Neutrophil (primary cell): ENCODE data around the gene HTRA1.

Experiments
- H3K27ac ChIP-seq: fragments of 200-600 bp; sonication (generic); 2 replicates; pipeline ENCODE4 v1.5.1; 2016; ENCODE audit warnings: mild to moderate bottlenecking, moderate library complexity
- H3K27me3 ChIP-seq: fragments of 200-600 bp; sonication (generic); 2 replicates; pipeline ENCODE4 v1.6.0; 2016; ENCODE audit warnings: mild to moderate bottlenecking
- H3K36me3 ChIP-seq: fragments of 200-600 bp; sonication (generic); 2 replicates; pipeline ENCODE4 v1.5.1; 2017
- H3K4me1 ChIP-seq, 2 experiments: fragments of 200-600 bp in 1 of 2; sonication (generic) in 1 of 2; 1 replicate in 1 of 2; 2 replicates in 1 of 2; pipeline versions ENCODE4 v1.5.1 to v1.6.1; 2013 to 2016; ENCODE audit warnings: low read depth in 1 of 2, low read length in 1 of 2, mild to moderate bottlenecking in 1 of 2, moderate library complexity in 1 of 2; ENCODE audit not compliant: control insufficient read depth in 1 of 2, insufficient read depth in 1 of 2
- H3K4me3 ChIP-seq, 2 experiments: fragments of 200-600 bp in 1 of 2; sonication (generic) in 1 of 2; 1 replicate in 1 of 2; 2 replicates in 1 of 2; pipeline ENCODE4 v1.5.1; 2013 to 2016; ENCODE audit warnings: low read depth in 1 of 2, low read length in 1 of 2, mild to moderate bottlenecking in 1 of 2, moderate library complexity in 1 of 2
- H3K9me3 ChIP-seq: fragments of 200-600 bp; sonication (generic); 2 replicates; pipeline ENCODE4 v1.5.1; 2016
- TF ChIP-seq, protein P1 (sequence below): fragments of 200-600 bp; sonication (generic); IDR thresholded peaks from 2 replicates; pipeline ENCODE4 v1.5.1; 2016; ENCODE audit warnings: antibody characterized with exemption

Gene HTRA1

DNA sequence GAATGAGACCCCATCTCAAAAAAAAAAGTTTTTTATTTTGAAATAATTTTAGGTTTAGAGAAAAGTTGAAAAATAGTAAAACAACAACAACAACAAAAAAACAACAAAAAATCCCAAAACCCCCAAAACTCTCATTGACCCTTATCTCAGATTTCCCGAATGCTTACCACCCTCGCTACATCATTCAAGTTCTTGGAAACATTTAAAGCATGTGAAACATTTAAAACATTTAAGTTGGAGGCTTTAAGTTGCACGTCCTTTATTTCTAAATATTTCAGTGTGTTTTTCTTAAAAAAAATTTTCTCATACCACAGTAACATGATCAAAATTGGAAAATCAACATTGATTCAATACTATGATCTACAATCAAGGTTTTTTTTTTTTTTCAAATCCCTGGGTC lies 7.3 kb upstream of the HTRA1 start:
- Histone ChIP-seq H3K4me1 (no peaks in the 10 kb centered on the region), H3K36me3 (no peaks in the 10 kb centered on the region), H3K9me3 (no peaks in the 10 kb centered on the region), H3K4me3 (no peak overlapping the region), H3K27ac (no peak overlapping the region), H3K27me3 (peaks cover 66% of the 10 kb centered on the region)
- TF ChIP-seq, protein P1, sequence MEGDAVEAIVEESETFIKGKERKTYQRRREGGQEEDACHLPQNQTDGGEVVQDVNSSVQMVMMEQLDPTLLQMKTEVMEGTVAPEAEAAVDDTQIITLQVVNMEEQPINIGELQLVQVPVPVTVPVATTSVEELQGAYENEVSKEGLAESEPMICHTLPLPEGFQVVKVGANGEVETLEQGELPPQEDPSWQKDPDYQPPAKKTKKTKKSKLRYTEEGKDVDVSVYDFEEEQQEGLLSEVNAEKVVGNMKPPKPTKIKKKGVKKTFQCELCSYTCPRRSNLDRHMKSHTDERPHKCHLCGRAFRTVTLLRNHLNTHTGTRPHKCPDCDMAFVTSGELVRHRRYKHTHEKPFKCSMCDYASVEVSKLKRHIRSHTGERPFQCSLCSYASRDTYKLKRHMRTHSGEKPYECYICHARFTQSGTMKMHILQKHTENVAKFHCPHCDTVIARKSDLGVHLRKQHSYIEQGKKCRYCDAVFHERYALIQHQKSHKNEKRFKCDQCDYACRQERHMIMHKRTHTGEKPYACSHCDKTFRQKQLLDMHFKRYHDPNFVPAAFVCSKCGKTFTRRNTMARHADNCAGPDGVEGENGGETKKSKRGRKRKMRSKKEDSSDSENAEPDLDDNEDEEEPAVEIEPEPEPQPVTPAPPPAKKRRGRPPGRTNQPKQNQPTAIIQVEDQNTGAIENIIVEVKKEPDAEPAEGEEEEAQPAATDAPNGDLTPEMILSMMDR, result no peak

DNA sequence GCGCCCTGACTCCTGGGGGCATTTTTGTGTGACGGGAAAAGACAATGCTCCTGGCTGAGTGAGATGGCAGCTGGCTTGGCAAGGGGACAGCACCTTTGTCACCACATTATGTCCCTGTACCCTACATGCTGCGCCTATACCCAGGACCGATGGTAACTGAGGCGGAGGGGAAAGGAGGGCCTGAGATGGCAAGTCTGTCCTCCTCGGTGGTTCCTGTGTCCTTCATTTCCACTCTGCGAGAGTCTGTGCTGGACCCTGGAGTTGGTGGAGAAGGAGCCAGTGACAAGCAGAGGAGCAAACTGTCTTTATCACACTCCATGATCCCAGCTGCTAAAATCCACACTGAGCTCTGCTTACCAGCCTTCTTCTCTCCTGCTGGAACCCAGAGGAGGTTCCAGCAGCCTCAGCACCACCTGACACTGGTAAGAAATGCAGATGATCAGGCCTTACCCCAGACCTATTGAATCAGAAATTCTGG lies 6.7 kb upstream of the HTRA1 start, which contains the start of gene ARMS2:
Gene ARMS2 (plus strand): TSS at position 51 of the 478 bp plus-strand sequence. CDS start 75 bp downstream, at position 126.
- Histone ChIP-seq H3K9me3 (no peaks in the 10 kb centered on the region), H3K4me1 (no peaks in the 10 kb centered on the region), H3K36me3 (no peaks in the 10 kb centered on the region), H3K27ac (no peak within 1 kb of the TSS), H3K27me3 (peaks cover 66% of the 10 kb centered on the region), H3K4me3 (no peak within 1 kb of the TSS)
- TF ChIP-seq, protein P1, result no peak

DNA sequence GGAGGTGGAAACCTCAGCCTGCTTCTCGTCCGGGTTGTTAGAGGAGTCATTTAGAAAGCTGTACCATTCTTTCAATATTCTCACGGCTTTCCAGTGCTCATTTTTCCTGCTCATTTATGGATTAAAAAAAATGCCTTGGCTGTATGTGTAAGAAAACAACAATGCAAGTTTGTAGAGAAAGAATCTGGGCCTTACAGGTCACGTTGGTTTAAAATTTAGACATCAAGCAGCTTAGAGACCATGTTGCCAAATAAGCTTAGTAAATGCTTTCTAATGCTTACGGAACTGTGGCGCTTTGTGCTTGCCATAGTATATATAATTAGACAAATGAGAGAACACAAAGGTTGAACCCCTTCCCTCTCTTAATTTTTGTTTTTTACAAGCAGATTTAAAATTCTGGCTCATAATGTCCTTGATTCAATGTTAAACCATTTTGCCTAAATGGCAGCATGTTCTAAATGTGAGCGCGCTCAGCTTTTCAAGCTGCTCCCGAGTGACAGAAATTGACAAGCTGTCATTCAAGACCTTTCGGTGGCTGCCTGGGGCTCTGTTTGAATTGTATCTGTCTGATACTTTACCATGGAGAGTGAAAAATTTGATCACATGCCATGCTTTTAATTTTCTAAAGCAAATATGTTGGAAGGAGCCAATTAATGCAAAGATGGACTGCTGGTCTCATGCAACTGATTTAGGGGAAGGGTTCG lies 5.8 kb upstream of the HTRA1 start:
- H3K4me3 ChIP-seq, result no peak overlapping the region
- H3K36me3 ChIP-seq, result no peaks in the 10 kb centered on the region
- H3K27ac ChIP-seq, result no peak overlapping the region
- TF ChIP-seq, protein P1, result no peak
- no peaks in the 10 kb centered on the region for H3K4me1 ChIP-seq
- no peaks in the 10 kb centered on the region for H3K9me3 ChIP-seq
- peaks cover 66% of the 10 kb centered on the region for H3K27me3 ChIP-seq

DNA sequence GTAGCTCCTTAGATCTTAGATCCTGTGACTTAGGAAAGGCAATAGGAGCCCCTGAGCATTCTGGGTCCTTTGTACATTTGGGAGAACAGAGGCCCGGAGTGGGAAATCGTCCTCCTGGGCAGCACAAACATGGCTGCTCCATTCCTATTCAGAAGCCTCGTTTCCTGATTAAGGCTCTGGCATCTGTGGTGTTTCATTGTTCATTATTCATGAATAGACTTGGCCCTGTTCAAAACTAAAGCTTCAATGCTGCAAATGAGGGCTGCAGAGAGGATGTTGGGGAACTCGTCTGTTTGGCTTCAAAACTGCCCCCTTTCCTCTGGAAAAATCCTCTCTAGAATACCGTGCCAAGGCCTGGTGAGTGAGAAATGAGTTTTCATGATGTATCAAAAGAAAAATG lies 3.4 kb upstream of the HTRA1 start:
- TF ChIP-seq, protein P1, result no peak
- Histone ChIP-seq H3K9me3 (no peaks in the 10 kb centered on the region), H3K4me3 (no peak overlapping the region), H3K27me3 (peaks cover 83% of the 10 kb centered on the region), H3K27ac (no peak overlapping the region), H3K36me3 (no peaks in the 10 kb centered on the region), H3K4me1 (peaks cover 0 to 3% of the 10 kb centered on the region in 2 experiments)

DNA sequence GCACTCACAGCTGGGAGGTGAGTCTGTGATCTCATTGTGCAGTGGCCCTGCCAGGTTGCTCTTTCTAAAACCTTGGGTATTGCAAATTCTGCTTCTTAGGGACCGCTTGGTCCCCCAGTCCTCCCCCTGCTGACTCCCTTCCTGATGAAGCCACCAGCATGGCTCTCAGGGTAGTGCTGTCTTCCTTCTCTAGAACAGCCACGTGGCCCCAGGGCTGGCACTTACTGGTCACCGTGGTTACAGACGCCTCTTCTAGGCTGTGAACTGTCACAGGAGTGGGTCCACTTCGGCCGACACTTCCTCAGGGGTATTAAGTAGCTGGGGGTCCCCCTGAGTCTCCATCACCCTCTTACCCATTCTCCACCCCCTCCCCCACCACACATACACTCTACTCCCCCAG lies 2.7 kb upstream of the HTRA1 start:
- no peak overlapping the region for H3K27ac ChIP-seq
- no peak overlapping the region for H3K4me3 ChIP-seq
- no peaks in the 10 kb centered on the region for H3K9me3 ChIP-seq
- peaks cover 0 to 3% of the 10 kb centered on the region in 2 experiments for H3K4me1 ChIP-seq
- H3K27me3 ChIP-seq, result peaks cover 91% of the 10 kb centered on the region
- no peaks in the 10 kb centered on the region for H3K36me3 ChIP-seq
- TF ChIP-seq, protein P1, result no peak
